Ovary (tissue), 9 donors: ENCODE data around the gene STK39. TPM values are rescaled to one million over a fixed set of nuclear protein-coding genes. Genes with fewer than 3 reads are reported as not detected.

ENCODE experiments used
- DNase-seq, 5 donors: peaks; one replicate each; pipeline ENCODE4 v3.0.0-alpha.2; 2019 to 2020
- H3K27ac ChIP-seq, 2 donors: fragments of 200-600 bp; one replicate each; pipeline versions ENCODE4 v1.5.1 to v1.8.0; 2019 to 2022
- H3K27me3 ChIP-seq: fragments of 200-600 bp; one replicate; pipeline ENCODE4 v1.8.0; 2022
- H3K36me3 ChIP-seq: fragments of 200-600 bp; sonication (generic); one replicate; pipeline ENCODE4 v1.5.1; 2019
- H3K4me1 ChIP-seq: one replicate; pipeline ENCODE4 v1.8.1; 2013; ENCODE audit warnings: mild to moderate bottlenecking, moderate library complexity; ENCODE audit not compliant: insufficient read depth
- H3K4me3 ChIP-seq: fragments of 200-600 bp; sonication (generic); one replicate; pipeline ENCODE4 v1.5.1; 2017
- H3K9me3 ChIP-seq, 2 donors: fragments of 200-600 bp in 1 of 2; sonication (generic) in 1 of 2; one replicate each; pipeline versions ENCODE4 v1.5.1 to v1.8.1; 2013 to 2019; ENCODE audit warnings: mild to moderate bottlenecking in 1 of 2, moderate library complexity in 1 of 2
- EP300 ChIP-seq: sonication (generic); formaldehyde crosslinking; IDR thresholded peaks from one replicate; pipeline ENCODE4 v1.6.1; 2017; ENCODE audit warnings: antibody characterized with exemption
- POLR2A ChIP-seq: fragments of 450-650 bp; IDR thresholded peaks from one replicate; pipeline ENCODE4 v1.6.1; 2017; ENCODE audit warnings: antibody characterized with exemption, mild to moderate bottlenecking, moderate library complexity
- WGBS, 3 donors: extraction: QIAGEN DNeasy Blood & Tissue Kit in 1 of 3; methylation state at CpG; one replicate each; pipeline versions ENCODE4 v1.1.5 to v1.1.7; 2013 to 2017; 5-methylcytosine and 5-hydroxymethylcytosine counted together
- intact Hi-C, 4 donors: fragments of 100-400 bp; cut with DNase I; formaldehyde crosslinking; loops; one replicate each; pipeline versions ENCODE4 v1.11.0 to v1.15.1; 2022 to 2023
- polyA plus RNA-seq, 2 donors: library from polyadenylated mRNA; stranded (reverse); fragments of 200-250 nt in 1 of 2; fragments of 350-450 nt in 1 of 2; fragmentation: Illumina TruSeq in 1 of 2; extraction: RNeasy Lipid Tissue Mini Kit (QIAGEN cat#74804) in 1 of 2; gene quantifications; one replicate each; pipeline ENCODE4 v1.2.3, GENCODE V29; 2013 to 2014
- total RNA-seq, 7 donors: library from RNA; depleted of rRNA in 2 of 7; stranded (reverse); fragments of >200 nt in 2 of 7; fragmentation: NEBNext Ultra II Directional in 3 of 7; extraction: Animal tissue kit (Norgen Biotek cat#: 25700) in 3 of 7; gene quantifications; one replicate each; pipeline versions ENCODE4 v1.1.0 to v1.2.4, GENCODE V29; 2016 to 2023
- TF ChIP-seq, protein P1 (sequence below), 3 donors: fragments of 450-650 bp in 2 of 3; fragments of 200-600 bp in 1 of 3; IDR thresholded peaks; one replicate each; pipeline versions ENCODE4 v1.5.1 to v1.8.0; 2016 to 2022; ENCODE audit warnings: antibody characterized with exemption in 3 of 3, mild to moderate bottlenecking in 1 of 3
- donor health status: DM: no; HTN: no; CAD: no; lungs with moderate emphysema.
- donor health status: DM: no; HTN: no; CAD: no.
- donor health status: Bipolar disorder and iron deficiency.
- donor health status: DM: yes; HTN: yes; CAD: no.
- donor health status: DM: no; HTN: no; CAD: no.
- donor health status: DM: yes; HTN: yes; CAD: no.

Gene STK39
- total and polyA plus RNA-seq, 9 donors: 5.9 to 14.1 (median 10.6) TPM

DNA sequence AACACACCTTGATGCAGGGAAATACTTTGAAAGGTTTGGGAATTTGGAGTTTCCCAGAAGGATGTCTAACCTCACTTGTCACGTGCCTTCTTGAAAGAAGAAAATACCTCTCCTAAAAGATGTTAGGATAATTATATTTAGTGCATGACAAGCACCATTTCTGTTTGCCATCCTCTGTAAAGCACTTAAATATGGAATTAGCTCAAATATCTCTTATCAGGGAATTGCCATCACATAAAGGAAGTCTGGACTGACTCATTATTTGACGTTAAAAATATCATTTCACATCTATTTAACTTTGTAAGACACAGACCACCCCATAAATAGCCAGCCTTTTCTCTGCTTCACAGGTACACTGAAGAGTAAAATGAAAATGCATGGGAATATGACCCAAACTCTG, 140.1 kb downstream of the STK39 start:
- no peak for DNase-seq
- Histone ChIP-seq H3K27me3 (no peaks in the 10 kb centered on the region), H3K27ac (no peak overlapping the region), H3K4me3 (no peak overlapping the region), H3K36me3 (no peaks in the 10 kb centered on the region), H3K9me3 (no peaks in the 10 kb centered on the region), H3K4me1 (no peaks in the 10 kb centered on the region)
- intact Hi-C loops: no loop called here
- TF ChIP-seq, protein P1, sequence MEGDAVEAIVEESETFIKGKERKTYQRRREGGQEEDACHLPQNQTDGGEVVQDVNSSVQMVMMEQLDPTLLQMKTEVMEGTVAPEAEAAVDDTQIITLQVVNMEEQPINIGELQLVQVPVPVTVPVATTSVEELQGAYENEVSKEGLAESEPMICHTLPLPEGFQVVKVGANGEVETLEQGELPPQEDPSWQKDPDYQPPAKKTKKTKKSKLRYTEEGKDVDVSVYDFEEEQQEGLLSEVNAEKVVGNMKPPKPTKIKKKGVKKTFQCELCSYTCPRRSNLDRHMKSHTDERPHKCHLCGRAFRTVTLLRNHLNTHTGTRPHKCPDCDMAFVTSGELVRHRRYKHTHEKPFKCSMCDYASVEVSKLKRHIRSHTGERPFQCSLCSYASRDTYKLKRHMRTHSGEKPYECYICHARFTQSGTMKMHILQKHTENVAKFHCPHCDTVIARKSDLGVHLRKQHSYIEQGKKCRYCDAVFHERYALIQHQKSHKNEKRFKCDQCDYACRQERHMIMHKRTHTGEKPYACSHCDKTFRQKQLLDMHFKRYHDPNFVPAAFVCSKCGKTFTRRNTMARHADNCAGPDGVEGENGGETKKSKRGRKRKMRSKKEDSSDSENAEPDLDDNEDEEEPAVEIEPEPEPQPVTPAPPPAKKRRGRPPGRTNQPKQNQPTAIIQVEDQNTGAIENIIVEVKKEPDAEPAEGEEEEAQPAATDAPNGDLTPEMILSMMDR (IDR thresholded peaks at IDR 0.05): no peak
- TF ChIP-seq POLR2A (no peak), EP300 (no peak)
- 76 to 82% (median 79%) methylated on average over 2 of the region's 2 CpGs for WGBS, 3 donors

DNA sequence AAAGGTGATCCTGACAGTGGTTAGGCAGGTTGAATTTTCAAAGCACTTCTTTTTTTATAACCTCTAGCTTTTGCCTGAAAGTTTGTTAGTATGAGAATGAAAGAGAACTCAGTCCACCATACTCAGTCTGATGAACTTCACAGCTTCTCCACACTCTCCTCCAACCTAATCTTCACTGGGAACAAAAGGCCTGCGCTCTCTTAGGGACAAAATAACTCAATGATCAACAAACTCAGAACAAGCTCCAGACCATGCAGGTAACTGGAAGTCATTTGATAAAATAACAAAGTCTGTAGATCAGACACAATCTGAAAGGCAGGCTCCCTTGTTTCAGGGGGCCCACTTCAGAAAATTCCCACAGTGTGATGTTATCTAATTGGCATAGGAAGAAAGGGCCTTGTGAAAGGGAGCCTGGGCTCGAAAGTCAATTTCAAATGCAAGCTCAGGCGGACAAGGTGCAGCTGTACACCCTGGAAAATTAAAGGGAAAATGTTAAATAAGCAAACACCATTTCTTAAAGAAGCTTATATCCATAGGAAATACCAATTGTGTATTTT, 142.2 kb downstream of the STK39 start:
- H3K36me3 ChIP-seq: no peaks in the 10 kb centered on the region
- H3K9me3 ChIP-seq: no peaks in the 10 kb centered on the region
- no peaks in the 10 kb centered on the region for H3K27me3 ChIP-seq
- H3K27ac ChIP-seq: no peak overlapping the region
- WGBS, 3 donors: 76 to 83% (median 82%) methylated on average over 3 of the region's 3 CpGs
- intact Hi-C loops: no loop called here
- no peaks in the 10 kb centered on the region for H3K4me1 ChIP-seq
- TF ChIP-seq POLR2A (no peak), EP300 (no peak)
- TF ChIP-seq, protein P1 (IDR thresholded peaks at IDR 0.05): no peak
- DNase-seq: no peak
- no peak overlapping the region for H3K4me3 ChIP-seq

DNA sequence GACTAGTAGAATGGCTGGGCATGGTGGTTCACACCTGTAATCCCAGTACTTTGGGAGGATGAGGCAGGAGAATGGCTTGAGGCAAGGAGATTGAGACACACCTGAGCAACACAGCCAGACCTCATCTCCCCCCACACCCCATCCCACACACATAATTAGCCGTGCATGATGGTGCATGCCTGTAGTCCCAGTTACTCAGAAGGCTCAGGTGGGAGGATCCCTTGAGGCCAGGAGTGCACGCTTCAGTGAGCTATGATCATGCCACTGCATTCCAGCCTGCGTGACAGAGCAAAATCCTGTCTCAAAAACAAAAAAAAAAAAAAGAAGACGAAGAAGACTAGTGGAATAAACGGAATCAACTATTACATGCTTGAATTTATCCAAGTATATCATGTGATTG, 150.0 kb downstream of the STK39 start:
- Histone ChIP-seq H3K36me3 (no peaks in the 10 kb centered on the region), H3K4me1 (no peaks in the 10 kb centered on the region), H3K4me3 (no peak overlapping the region), H3K27me3 (no peaks in the 10 kb centered on the region), H3K27ac (no peak overlapping the region), H3K9me3 (no peaks in the 10 kb centered on the region)
- DNase-seq: no peak
- intact Hi-C loops: no loop called here
- 58 to 86% (median 62%) methylated on average over 5 of the region's 5 CpGs for WGBS, 3 donors
- TF ChIP-seq, protein P1 (IDR thresholded peaks at IDR 0.05): no peak
- no peak for TF ChIP-seq EP300
- no peak for TF ChIP-seq POLR2A

DNA sequence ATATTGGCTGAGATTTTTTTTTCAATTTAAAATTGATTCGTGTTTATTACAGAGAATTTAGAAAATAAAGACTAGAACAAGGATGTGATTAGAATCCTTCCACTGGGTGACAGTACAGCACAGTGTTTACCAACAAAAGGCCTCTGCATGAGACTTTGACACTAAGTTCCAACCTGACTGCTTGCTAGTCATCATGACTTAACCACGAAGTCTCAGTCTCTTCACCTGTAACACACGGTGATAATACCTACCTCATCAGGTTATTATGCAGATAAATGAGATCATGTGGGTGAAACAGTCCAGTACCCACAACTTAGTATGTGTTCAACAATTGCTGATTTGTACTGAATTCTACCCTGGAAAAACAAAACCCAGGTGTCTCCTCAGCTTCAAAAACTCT, 151.2 kb downstream of the STK39 start:
- no peaks in the 10 kb centered on the region for H3K27me3 ChIP-seq
- no peak overlapping the region for H3K27ac ChIP-seq
- DNase-seq: no peak
- H3K9me3 ChIP-seq: no peaks in the 10 kb centered on the region
- no peaks in the 10 kb centered on the region for H3K4me1 ChIP-seq
- 94 to 95% (median 95%) methylated on average over 3 of the region's 3 CpGs for WGBS, 3 donors
- no peak for TF ChIP-seq EP300
- TF ChIP-seq, protein P1 (IDR thresholded peaks at IDR 0.05): no peak
- H3K36me3 ChIP-seq: no peaks in the 10 kb centered on the region
- intact Hi-C loops: no loop called here
- H3K4me3 ChIP-seq: no peak overlapping the region
